Right lobe of liver (tissue), 6 donors: ENCODE results near the gene COL4A6. TPM values are rescaled to one million over a fixed set of nuclear protein-coding genes. Genes with fewer than 3 reads are reported as not detected.
A peak's percentile ranks its signal among the peaks of the same experiment; 100 is the strongest.

Source experiments
- ATAC-seq, 4 donors: fragments of 200-7000 bp; cut with Tn5 transposase; one replicate each; pipeline ENCODE4 v1.9.1; 2020; ENCODE audit warnings: mild to moderate bottlenecking in 4 of 4, moderate library complexity in 4 of 4
- DNase-seq, 3 donors: peaks; one replicate each; pipeline ENCODE4 v3.0.0-alpha.2; 2020
- H3K27ac ChIP-seq, 3 donors: fragments of 200-600 bp; one replicate each; pipeline ENCODE4 v1.8.0; 2022
- H3K27me3 ChIP-seq, 2 donors: fragments of 200-600 bp; one replicate each; pipeline ENCODE4 v1.8.0; 2022
- H3K36me3 ChIP-seq, 4 donors: fragments of 200-600 bp; sonication (generic) in 1 of 4; one replicate each; pipeline versions ENCODE4 v1.5.1 to v1.8.0; 2017 to 2022; ENCODE audit warnings: control low read depth in 1 of 4
- H3K4me1 ChIP-seq, 4 donors: fragments of 200-600 bp; sonication (generic) in 1 of 4; one replicate each; pipeline versions ENCODE4 v1.5.1 to v1.8.0; 2017 to 2022; ENCODE audit warnings: control low read depth in 1 of 4
- H3K4me3 ChIP-seq, 3 donors: fragments of 200-600 bp; one replicate each; pipeline ENCODE4 v1.8.0; 2022
- H3K9me3 ChIP-seq, 4 donors: fragments of 200-600 bp; sonication (generic) in 1 of 4; one replicate each; pipeline versions ENCODE4 v1.5.1 to v1.8.0; 2017 to 2022; ENCODE audit warnings: control low read depth in 1 of 4
- CTCF ChIP-seq, 4 donors: fragments of 200-600 bp in 3 of 4; fragments of 450-650 bp in 1 of 4; IDR thresholded peaks; one replicate each; pipeline versions ENCODE4 v1.5.1 to v1.8.0; 2016 to 2022; ENCODE audit warnings: antibody characterized with exemption in 4 of 4, mild to moderate bottlenecking in 2 of 4
- POLR2A ChIP-seq: fragments of 450-650 bp; IDR thresholded peaks from one replicate; pipeline ENCODE4 v1.6.1; 2017; ENCODE audit warnings: antibody characterized with exemption, mild to moderate bottlenecking
- WGBS: methylation state at CpG from one replicate; pipeline ENCODE4 v1.1.6; 2018; ENCODE audit warnings: low coverage, low lambda C conversion rate; ENCODE audit not compliant: insufficient coverage; ENCODE audit errors: missing lambda C conversion rate; 5-methylcytosine and 5-hydroxymethylcytosine counted together
- intact Hi-C, 2 donors: fragments of 100-400 bp; cut with DNase I; formaldehyde crosslinking; loops; one replicate each; pipeline versions ENCODE4 v1.11.2 to v1.14.1; 2022
- total RNA-seq, 6 experiments: library from RNA; depleted of rRNA in 2 of 6; stranded (reverse); fragments of >200 nt in 2 of 6; fragmentation: NEBNext Ultra II Directional in 3 of 6; extraction: Animal tissue kit (Norgen Biotek cat#: 25700) in 3 of 6; gene quantifications; one replicate each; pipeline versions ENCODE4 v1.1.0 to v1.2.4, GENCODE V29; 2016 to 2023
- donor health status: DM: no; HTN: yes; CAD: no.
- donor health status: DM: no; HTN: no; CAD: no.
- donor health status: DM: no; HTN: no; CAD: no.
- donor health status: DM: no; HTN: yes; CAD: no.
- donor health status: DM: no; HTN: yes; CAD: no.

The COL4A6 gene
- total RNA-seq, 6 experiments from 2014 or later, result 0.02 to 0.05 TPM; not detected in 4

GRCh38 chrX:108306086-108306485 lies 132.1 kb downstream of the COL4A6 start:
- no peaks in the 10 kb centered on the region for H3K9me3 ChIP-seq
- intact Hi-C loops, result no loop called here
- no peak overlapping the region for H3K4me3 ChIP-seq
- DNase-seq (no peak), ATAC-seq (no peak)
- no peak for TF ChIP-seq POLR2A
- H3K27me3 ChIP-seq, result no peaks in the 10 kb centered on the region
- no peak overlapping the region for H3K27ac ChIP-seq
- H3K36me3 ChIP-seq, result no peaks in the 10 kb centered on the region
- H3K4me1 ChIP-seq, result no peaks in the 10 kb centered on the region

GRCh38 chrX:108304757-108305156 lies 133.5 kb downstream of the COL4A6 start:
- intact Hi-C loops, result no loop called here
- no peak for ATAC-seq
- no peak for TF ChIP-seq POLR2A
- TF ChIP-seq CTCF (IDR thresholded peaks at IDR 0.05), result no peak
- Histone ChIP-seq H3K4me3 (no peak overlapping the region), H3K9me3 (no peaks in the 10 kb centered on the region), H3K36me3 (no peaks in the 10 kb centered on the region), H3K27me3 (no peaks in the 10 kb centered on the region), H3K27ac (no peak overlapping the region), H3K4me1 (no peaks in the 10 kb centered on the region)
- 28% methylated on average over 2 of the region's 2 CpGs for WGBS
- DNase-seq, result no peak

- no peaks in the 10 kb centered on the region for H3K27me3 ChIP-seq
- H3K4me1 ChIP-seq, result no peaks in the 10 kb centered on the region
- no peak overlapping the region for H3K27ac ChIP-seq
- no peaks in the 10 kb centered on the region for H3K36me3 ChIP-seq
- H3K4me3 ChIP-seq, result no peak overlapping the region
- WGBS, result 3% methylated on average over 5 of the region's 5 CpGs
- intact Hi-C loops, result no loop called here
- no peak for DNase-seq
- peak; percentile 20 to 44 (median 28) for TF ChIP-seq CTCF (IDR thresholded peaks at IDR 0.05)
- no peak for TF ChIP-seq POLR2A
- ATAC-seq, result no peak
- no peaks in the 10 kb centered on the region for H3K9me3 ChIP-seq
Observed at GRCh38 chrX:108304210-108304609, 134.0 kb downstream of the COL4A6 start.

GRCh38 chrX:108303682-108304081 lies 134.5 kb downstream of the COL4A6 start:
- H3K27me3 ChIP-seq, result no peaks in the 10 kb centered on the region
- no peak overlapping the region for H3K27ac ChIP-seq
- H3K9me3 ChIP-seq, result no peaks in the 10 kb centered on the region
- ATAC-seq (no peak), DNase-seq (no peak)
- no peaks in the 10 kb centered on the region for H3K4me1 ChIP-seq
- no peaks in the 10 kb centered on the region for H3K36me3 ChIP-seq
- intact Hi-C loops, result no loop called here
- H3K4me3 ChIP-seq, result no peak overlapping the region
- TF ChIP-seq POLR2A (no peak), CTCF (IDR thresholded peaks at IDR 0.05) (no peak)
- WGBS, result no CpG with 5 or more reads among the region's 2 CpGs

- WGBS, result 80% methylated on average over 1 of the region's 1 CpG
- no peak for ATAC-seq
- TF ChIP-seq CTCF (IDR thresholded peaks at IDR 0.05) (no peak), POLR2A (no peak)
Observed at GRCh38 chrX:108299704-108300103, 138.5 kb downstream of the COL4A6 start.

More at GRCh38 chrX:108299704-108300103, 138.5 kb downstream of the COL4A6 start:
- no peaks in the 10 kb centered on the region for H3K4me1 ChIP-seq
- H3K36me3 ChIP-seq, result no peaks in the 10 kb centered on the region
- DNase-seq, result no peak
- no peaks in the 10 kb centered on the region for H3K9me3 ChIP-seq
- intact Hi-C loops, result no loop called here
- no peak overlapping the region for H3K27ac ChIP-seq
- H3K27me3 ChIP-seq, result no peaks in the 10 kb centered on the region
- H3K4me3 ChIP-seq, result no peak overlapping the region
